ENCODE data around the gene ADSL. TPM values are rescaled to one million over a fixed set of nuclear protein-coding genes. Genes with fewer than 3 reads are reported as not detected.

Gene ADSL
- total and polyA plus RNA-seq, 11 donors, result 35.5 to 131 (median 52.0) TPM

DNA sequence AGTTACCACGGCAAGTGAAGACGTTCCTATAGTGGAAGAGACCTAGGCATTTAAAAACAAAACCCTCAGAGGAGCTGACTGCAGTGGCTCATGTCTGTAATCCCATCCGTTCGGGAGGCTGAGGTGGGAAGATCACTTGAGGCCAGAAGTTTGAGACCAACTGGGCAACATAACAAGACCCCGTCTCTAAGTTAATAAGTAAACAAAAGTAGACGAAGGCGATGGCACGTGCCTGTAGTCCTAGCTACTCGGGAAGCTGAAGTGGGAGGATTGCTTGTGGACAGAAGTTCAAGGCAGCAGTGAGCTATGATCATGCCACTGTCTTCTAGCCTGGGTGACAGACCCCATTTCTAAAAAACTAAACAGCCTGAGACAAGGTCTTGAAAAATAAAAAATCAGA is 3.8 kb upstream of the ADSL start:
- intact Hi-C loops (cut with DNase I), result loop anchor here in 6 of 10 donors (5.0 to 10.0 kb wide), 4 partner anchors 168 to 808 kb away; partner anchors contain the start of genes RPS19BP1 (in 3 of the 6) and TNRC6B (in 1 of the 6)
- no peak for ATAC-seq

DNA sequence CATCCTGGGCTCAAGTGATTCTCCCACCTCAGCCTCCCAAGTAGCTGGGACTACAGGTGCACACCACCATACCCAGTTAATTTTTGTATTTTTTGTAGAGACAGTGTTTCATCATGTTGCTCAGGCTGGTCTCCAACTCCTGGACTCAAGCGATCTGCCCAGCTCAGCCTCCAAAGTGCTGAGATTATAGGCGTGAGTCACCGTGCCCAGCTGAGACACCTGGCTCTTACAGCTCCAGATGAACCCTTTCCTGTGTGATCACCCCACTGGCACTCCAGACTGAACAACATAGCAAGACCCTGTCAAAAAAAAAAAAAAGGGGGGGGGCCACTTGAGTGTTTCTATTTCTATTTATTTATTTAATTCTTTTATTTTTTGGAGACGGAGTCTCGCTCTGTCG is 1.0 kb upstream of the ADSL start:
- ATAC-seq, result no peak
- WGBS, 4 donors, result 81 to 84% (median 82%) methylated on average over 6 of the region's 6 CpGs

More for the DNA sequence above, 3.8 kb upstream of the ADSL start:
- no peaks in the 10 kb centered on the region for H3K9me3 ChIP-seq
- H3K27me3 ChIP-seq, result no peaks in the 10 kb centered on the region
- H3K4me3 ChIP-seq, result no peak overlapping the region
- WGBS, 4 donors, result 60 to 64% (median 63%) methylated on average over 9 of the region's 9 CpGs
- H3K27ac ChIP-seq, result no peak overlapping the region
- peaks cover 0 to 3% (median 0%) of the 10 kb centered on the region in 9 donors for H3K36me3 ChIP-seq
- TF ChIP-seq, protein P1, sequence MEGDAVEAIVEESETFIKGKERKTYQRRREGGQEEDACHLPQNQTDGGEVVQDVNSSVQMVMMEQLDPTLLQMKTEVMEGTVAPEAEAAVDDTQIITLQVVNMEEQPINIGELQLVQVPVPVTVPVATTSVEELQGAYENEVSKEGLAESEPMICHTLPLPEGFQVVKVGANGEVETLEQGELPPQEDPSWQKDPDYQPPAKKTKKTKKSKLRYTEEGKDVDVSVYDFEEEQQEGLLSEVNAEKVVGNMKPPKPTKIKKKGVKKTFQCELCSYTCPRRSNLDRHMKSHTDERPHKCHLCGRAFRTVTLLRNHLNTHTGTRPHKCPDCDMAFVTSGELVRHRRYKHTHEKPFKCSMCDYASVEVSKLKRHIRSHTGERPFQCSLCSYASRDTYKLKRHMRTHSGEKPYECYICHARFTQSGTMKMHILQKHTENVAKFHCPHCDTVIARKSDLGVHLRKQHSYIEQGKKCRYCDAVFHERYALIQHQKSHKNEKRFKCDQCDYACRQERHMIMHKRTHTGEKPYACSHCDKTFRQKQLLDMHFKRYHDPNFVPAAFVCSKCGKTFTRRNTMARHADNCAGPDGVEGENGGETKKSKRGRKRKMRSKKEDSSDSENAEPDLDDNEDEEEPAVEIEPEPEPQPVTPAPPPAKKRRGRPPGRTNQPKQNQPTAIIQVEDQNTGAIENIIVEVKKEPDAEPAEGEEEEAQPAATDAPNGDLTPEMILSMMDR (IDR thresholded peaks at IDR 0.05), result no peak
- TF ChIP-seq POLR2A (IDR thresholded peaks at IDR 0.05), result no peak
- no peak for DNase-seq
- peaks cover 0 to 20% (median 9%) of the 10 kb centered on the region in 12 donors for H3K4me1 ChIP-seq

DNA sequence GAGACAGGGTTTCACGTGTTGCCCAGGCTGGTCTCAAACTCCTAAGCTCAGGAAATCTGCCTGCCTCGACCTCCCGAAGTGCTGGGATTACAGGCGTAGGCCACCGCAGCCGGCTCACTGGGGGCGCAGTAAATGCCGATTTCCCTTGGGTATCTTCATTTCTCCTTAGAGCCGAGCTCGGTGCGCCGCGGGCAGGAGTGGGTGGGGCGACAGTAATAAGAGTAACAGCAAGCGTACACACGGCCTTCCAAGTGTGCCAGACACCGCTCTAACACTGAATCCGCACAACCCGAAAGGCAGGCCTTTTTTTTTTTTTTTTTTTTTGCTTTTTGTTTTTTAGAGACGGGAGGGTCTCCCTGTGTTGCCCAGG is 500 bp upstream of the ADSL start:
- DNase-seq, result peak in 3 of 5 donors; percentile 24 to 69 (median 45)

More for the DNA sequence above, 1.0 kb upstream of the ADSL start:
- Histone ChIP-seq H3K36me3 (peaks cover 0 to 19% (median 16%) of the 10 kb centered on the region in 9 donors), H3K4me1 (peaks cover 0 to 33% (median 16%) of the 10 kb centered on the region in 12 donors), H3K4me3 (peak overlapping the region in 9 of 12 donors; percentile 70 to 85 (median 77)), H3K9me3 (no peaks in the 10 kb centered on the region), H3K27me3 (no peaks in the 10 kb centered on the region), H3K27ac (peak overlapping the region in 5 of 12 donors; percentile 81 to 92 (median 91))
- TF ChIP-seq POLR2A (IDR thresholded peaks at IDR 0.05), result no peak
- TF ChIP-seq, protein P1 (IDR thresholded peaks at IDR 0.05), result no peak
- intact Hi-C loops (cut with DNase I), result loop anchor here (5.0 to 10.0 kb wide), 9 partner anchors 68 to 813 kb away; partner anchors contain the start of genes RPS19BP1 (in 9 of the 10) and TNRC6B (in 1 of the 10)
- no peak for DNase-seq

DNA sequence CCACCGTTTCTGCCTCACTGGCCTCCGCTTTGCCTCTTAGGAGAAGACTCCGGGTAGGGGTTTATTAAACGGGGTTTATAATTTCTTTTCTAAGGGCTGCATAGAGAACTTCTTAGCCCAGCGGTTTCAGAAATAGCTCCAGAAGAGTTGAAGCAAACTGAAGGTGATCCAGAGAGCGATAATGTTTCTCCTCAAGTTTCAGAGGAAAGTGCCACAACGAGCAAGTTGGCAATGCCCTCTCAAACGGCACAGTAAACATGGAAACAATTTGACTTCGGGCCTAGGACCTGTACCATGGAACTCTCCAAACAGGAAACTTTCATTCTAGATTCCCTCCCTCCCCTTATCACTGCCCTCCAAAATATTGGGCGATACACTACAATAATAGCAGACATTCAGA is 1.0 kb downstream of the ADSL start:
- no peak for ATAC-seq
- Histone ChIP-seq H3K4me1 (peaks cover 0 to 33% (median 16%) of the 10 kb centered on the region in 12 donors), H3K4me3 (peak overlapping the region; percentile 49 to 85 (median 76)), H3K27ac (peak overlapping the region; percentile 23 to 92 (median 90)), H3K36me3 (peaks cover 0 to 40% (median 37%) of the 10 kb centered on the region in 9 donors), H3K27me3 (no peaks in the 10 kb centered on the region), H3K9me3 (no peaks in the 10 kb centered on the region)
- intact Hi-C loops (cut with DNase I), result loop anchor here (2.0 to 10.0 kb wide), 10 partner anchors 70 to 815 kb away; partner anchors contain the start of genes RPS19BP1 (in 9 of the 10) and TNRC6B (in 1 of the 10)
- TF ChIP-seq, protein P1 (IDR thresholded peaks at IDR 0.05), result no peak
- no peak for TF ChIP-seq POLR2A (IDR thresholded peaks at IDR 0.05)
- WGBS, 4 donors, result 15 to 21% (median 19%) methylated on average over 10 of the region's 10 CpGs
- no peak for DNase-seq

More for the DNA sequence above, 500 bp upstream of the ADSL start:
- no peak for TF ChIP-seq POLR2A (IDR thresholded peaks at IDR 0.05)
- TF ChIP-seq, protein P1 (IDR thresholded peaks at IDR 0.05), result no peak
- H3K36me3 ChIP-seq, result peaks cover 0 to 25% (median 22%) of the 10 kb centered on the region in 9 donors
- peaks cover 0 to 33% (median 16%) of the 10 kb centered on the region in 12 donors for H3K4me1 ChIP-seq
- H3K4me3 ChIP-seq, result peak overlapping the region; percentile 49 to 85 (median 76)
- no peaks in the 10 kb centered on the region for H3K9me3 ChIP-seq
- peak overlapping the region; percentile 23 to 92 (median 90) for H3K27ac ChIP-seq
- 0 to 1% (median 1%) methylated on average over 20 of the region's 20 CpGs for WGBS, 4 donors
- no peaks in the 10 kb centered on the region for H3K27me3 ChIP-seq
- ATAC-seq, result peak in 3 of 4 donors; percentile 5 to 28 (median 8)
- intact Hi-C loops (cut with DNase I), result loop anchor here (2.0 to 10.0 kb wide), 10 partner anchors 68 to 813 kb away; partner anchors contain the start of genes RPS19BP1 (in 9 of the 10) and TNRC6B (in 1 of the 10)
